Nephron progenitor cell (in vitro differentiated cells): Measurements from ENCODE around the gene DOCK9.

Experiments used
- DNase-seq: peaks from one replicate; pipeline ENCODE4 v3.0.0; 2021
- H3K27ac Mint-ChIP-seq: 2 replicates; pipeline ENCODE4 v1.8.0; 2021; ENCODE audit warnings: mild to moderate bottlenecking, moderate library complexity, mixed read lengths
- H3K27me3 Mint-ChIP-seq: 2 replicates; pipeline ENCODE4 v1.8.0; 2021; ENCODE audit warnings: mild to moderate bottlenecking, low read depth, mixed read lengths; ENCODE audit not compliant: poor library complexity
- H3K36me3 Mint-ChIP-seq: 2 replicates; pipeline ENCODE4 v1.8.0; 2021; ENCODE audit warnings: low read depth, mixed read lengths
- H3K4me1 Mint-ChIP-seq: 2 replicates; pipeline ENCODE4 v1.8.0; 2021; ENCODE audit warnings: mixed read lengths
- H3K4me3 Mint-ChIP-seq: 2 replicates; pipeline ENCODE4 v1.8.0; 2021; ENCODE audit warnings: mild to moderate bottlenecking, moderate library complexity, mixed read lengths
- H3K9me3 Mint-ChIP-seq: 2 replicates; pipeline ENCODE4 v1.8.0; 2021; ENCODE audit warnings: mild to moderate bottlenecking, moderate library complexity, mixed read lengths
- CTCF ChIP-seq: fragments of 200-600 bp; sonication (generic); IDR thresholded peaks from 2 replicates; pipeline ENCODE4 v1.5.0; 2021; ENCODE audit warnings: antibody characterized with exemption

The DOCK9 gene

DNA sequence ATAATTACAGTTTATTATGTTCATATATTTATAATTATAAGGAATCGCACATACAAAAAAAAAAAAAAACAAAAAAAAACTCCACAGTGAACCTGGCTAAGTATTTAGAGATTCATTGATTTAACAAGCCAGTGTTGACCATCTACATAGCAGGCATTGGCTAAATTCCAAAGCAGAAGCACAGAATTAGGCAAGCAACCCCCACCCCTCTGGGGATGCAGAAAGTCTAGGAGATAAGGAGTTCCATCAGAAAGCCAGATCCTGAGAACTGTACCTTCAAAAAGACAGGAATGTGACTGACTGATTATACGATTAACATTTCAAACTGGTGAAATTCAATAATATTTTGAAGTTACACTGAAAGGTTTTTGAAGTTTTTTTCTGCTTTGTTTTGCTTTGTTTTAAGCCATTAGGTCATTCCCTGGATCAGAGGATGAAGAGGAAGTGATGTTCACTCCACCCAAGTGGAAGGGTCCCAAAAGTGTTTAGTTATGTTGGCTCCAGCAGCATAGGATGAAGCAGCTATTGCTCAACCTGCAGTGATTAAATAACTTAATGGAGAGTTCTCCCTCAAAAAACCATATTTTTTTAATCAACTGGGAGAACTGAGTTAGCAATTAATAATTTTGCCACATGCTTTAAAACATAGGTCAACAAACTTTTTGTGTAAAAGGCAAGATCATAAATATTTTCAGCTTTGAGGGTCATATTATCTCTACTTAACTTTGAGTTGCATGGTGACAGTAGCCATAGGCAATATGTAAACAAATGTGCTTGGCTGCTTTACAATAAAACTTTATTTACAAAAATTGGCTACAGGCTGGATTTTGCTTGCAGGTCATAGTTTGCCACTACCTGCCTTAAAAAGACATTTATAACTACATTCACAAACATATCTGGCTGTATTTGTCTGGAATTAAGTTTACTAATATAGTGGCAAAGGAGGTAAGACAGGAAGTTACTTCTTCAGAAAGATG is 49.6 kb downstream of the DOCK9 start:
- H3K4me3 Mint-ChIP-seq = no peak overlapping the region
- no peak for DNase-seq
- TF ChIP-seq CTCF = no peak
- no peak overlapping the region for H3K27ac Mint-ChIP-seq
- H3K4me1 Mint-ChIP-seq = peaks cover 33% of the 10 kb centered on the region
- H3K9me3 Mint-ChIP-seq = peaks cover 5% of the 10 kb centered on the region
- peaks cover 7% of the 10 kb centered on the region for H3K27me3 Mint-ChIP-seq
- H3K36me3 Mint-ChIP-seq = peaks cover 5% of the 10 kb centered on the region

- Mint-ChIP-seq H3K36me3 (no peaks in the 10 kb centered on the region), H3K4me3 (no peak overlapping the region), H3K4me1 (peaks cover 33% of the 10 kb centered on the region), H3K9me3 (no peaks in the 10 kb centered on the region), H3K27me3 (no peaks in the 10 kb centered on the region), H3K27ac (no peak overlapping the region)
- no peak for TF ChIP-seq CTCF
- no peak for DNase-seq
Measured at GRCh38 chr13:98925949-98926348, 51.9 kb downstream of the DOCK9 start.

GRCh38 chr13:98923641-98924397 is 54.0 kb downstream of the DOCK9 start:
- DNase-seq = no peak
- H3K27me3 Mint-ChIP-seq = no peaks in the 10 kb centered on the region
- no peak overlapping the region for H3K4me3 Mint-ChIP-seq
- no peak for TF ChIP-seq CTCF
- no peaks in the 10 kb centered on the region for H3K9me3 Mint-ChIP-seq
- H3K36me3 Mint-ChIP-seq = no peaks in the 10 kb centered on the region
- peaks cover 29% of the 10 kb centered on the region for H3K4me1 Mint-ChIP-seq
- H3K27ac Mint-ChIP-seq = no peak overlapping the region

DNA sequence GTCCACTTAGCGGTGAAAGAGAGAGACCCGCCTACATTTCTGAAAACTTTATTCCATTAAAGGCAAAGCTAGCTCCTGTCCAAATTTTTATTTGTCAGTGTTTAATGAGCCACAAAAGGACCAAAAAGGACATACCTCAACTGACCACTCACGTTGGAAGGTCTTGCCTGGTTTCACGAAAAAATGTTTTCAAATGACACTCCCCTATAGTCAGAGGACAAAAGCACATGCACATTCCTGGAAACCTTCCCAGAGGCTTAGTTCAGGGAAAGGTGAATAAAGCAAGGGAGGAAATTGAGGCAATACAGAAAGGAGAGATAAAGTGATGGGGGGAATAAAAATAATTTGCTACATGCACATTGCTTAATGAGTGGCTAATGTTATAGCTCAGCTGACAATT is 55.6 kb downstream of the DOCK9 start:
- no peaks in the 10 kb centered on the region for H3K27me3 Mint-ChIP-seq
- no peak overlapping the region for H3K27ac Mint-ChIP-seq
- no peaks in the 10 kb centered on the region for H3K9me3 Mint-ChIP-seq
- peaks cover 44% of the 10 kb centered on the region for H3K4me1 Mint-ChIP-seq
- H3K4me3 Mint-ChIP-seq = no peak overlapping the region
- no peak for TF ChIP-seq CTCF
- H3K36me3 Mint-ChIP-seq = no peaks in the 10 kb centered on the region
- DNase-seq = no peak

- H3K27ac Mint-ChIP-seq = no peak overlapping the region
- peaks cover 47% of the 10 kb centered on the region for H3K4me1 Mint-ChIP-seq
- no peak for DNase-seq
- H3K27me3 Mint-ChIP-seq = no peaks in the 10 kb centered on the region
- H3K4me3 Mint-ChIP-seq = no peak overlapping the region
- H3K9me3 Mint-ChIP-seq = no peaks in the 10 kb centered on the region
- TF ChIP-seq CTCF = no peak
- H3K36me3 Mint-ChIP-seq = no peaks in the 10 kb centered on the region
Measured at GRCh38 chr13:98921786-98922185, 56.1 kb downstream of the DOCK9 start.
